ELF-1 (cell line): ENCODE results near the gene CDK17.
"Not testable (repeated sequence)": the region's sequence is repeated elsewhere in the genome, so short reads cannot be mapped to it uniquely, and the experiment has no call there.

Experiments used
- DNase-seq: peaks from one replicate; pipeline ENCODE4 v3.0.0-alpha.2; 2016; ENCODE audit warnings: low read depth, low spot score

The CDK17 gene

GRCh38 chr12:96356831-96357230 lies 43.4 kb downstream of the CDK17 start:
- DNase-seq = no peak

- no peak for DNase-seq
Measured at GRCh38 chr12:96354844-96355534, 45.2 kb downstream of the CDK17 start.

- no peak for DNase-seq
Measured at GRCh38 chr12:96354326-96354725, 45.9 kb downstream of the CDK17 start.

GRCh38 chr12:96352161-96352835 lies 47.9 kb downstream of the CDK17 start:
- no peak for DNase-seq

GRCh38 chr12:96350982-96351381 lies 49.3 kb downstream of the CDK17 start:
- no peak for DNase-seq

- no peak for DNase-seq
Measured at GRCh38 chr12:96347130-96347699, 53.0 kb downstream of the CDK17 start.

GRCh38 chr12:96346716-96347115 lies 53.5 kb downstream of the CDK17 start:
- not testable (repeated sequence) for DNase-seq

GRCh38 chr12:96344124-96344695 lies 56.0 kb downstream of the CDK17 start:
- no peak for DNase-seq

- no peak for DNase-seq
Measured at GRCh38 chr12:96343347-96343954, 56.8 kb downstream of the CDK17 start.

GRCh38 chr12:96339666-96340065 lies 60.6 kb downstream of the CDK17 start:
- not testable (repeated sequence) for DNase-seq

- DNase-seq = no peak
Measured at GRCh38 chr12:96338852-96339471, 61.3 kb downstream of the CDK17 start.

GRCh38 chr12:96337953-96338352 lies 62.3 kb downstream of the CDK17 start:
- no peak for DNase-seq

GRCh38 chr12:96336489-96336888 lies 63.8 kb downstream of the CDK17 start:
- no peak for DNase-seq

- no peak for DNase-seq
Measured at GRCh38 chr12:96335270-96335669, 65.0 kb downstream of the CDK17 start.

- DNase-seq = no peak
Measured at GRCh38 chr12:96334502-96334901, 65.7 kb downstream of the CDK17 start.

GRCh38 chr12:96329545-96329944 lies 70.7 kb downstream of the CDK17 start:
- DNase-seq = no peak

- no peak for DNase-seq
Measured at GRCh38 chr12:96329018-96329417, 71.2 kb downstream of the CDK17 start.

GRCh38 chr12:96327889-96328288 lies 72.3 kb downstream of the CDK17 start:
- DNase-seq = no peak

GRCh38 chr12:96327346-96327745 lies 72.9 kb downstream of the CDK17 start:
- no peak for DNase-seq

GRCh38 chr12:96326628-96327227 lies 73.5 kb downstream of the CDK17 start:
- no peak for DNase-seq

GRCh38 chr12:96323906-96324305 lies 76.3 kb downstream of the CDK17 start:
- DNase-seq = no peak
